H9 (cell line): ENCODE measurements around the gene FABP1. TPM values are rescaled to one million over a fixed set of nuclear protein-coding genes. Genes with fewer than 3 reads are reported as not detected.

Source experiments
- DNase-seq: peaks from one replicate; pipeline ENCODE4 v3.0.0-alpha.2; 2017
- H2AFZ ChIP-seq: one replicate; pipeline ENCODE4 v1.6.1; 2013; ENCODE audit warnings: mild to moderate bottlenecking, low read length, control low read depth, moderate library complexity
- H2AK5ac ChIP-seq: 2 replicates; pipeline ENCODE4 v1.6.1; 2013; ENCODE audit warnings: low read length, control low read depth, mixed read lengths; ENCODE audit not compliant: insufficient read length
- H2BK120ac ChIP-seq: one replicate; pipeline ENCODE4 v1.6.1; 2013; ENCODE audit warnings: low read depth, mild to moderate bottlenecking, low read length, control low read depth, inconsistent platforms; ENCODE audit not compliant: poor library complexity, severe bottlenecking
- H2BK12ac ChIP-seq: 2 replicates; pipeline ENCODE4 v1.6.1; 2013; ENCODE audit warnings: low read length, control low read depth, mixed read lengths, low read depth; ENCODE audit not compliant: insufficient read length
- H2BK15ac ChIP-seq: 2 replicates; pipeline ENCODE4 v1.6.1; 2013; ENCODE audit warnings: low read depth, low read length, control low read depth
- H2BK20ac ChIP-seq: one replicate; pipeline ENCODE4 v1.6.1; 2013; ENCODE audit warnings: low read depth, mild to moderate bottlenecking, low read length, control low read depth, inconsistent platforms; ENCODE audit not compliant: poor library complexity, severe bottlenecking
- H2BK5ac ChIP-seq: 2 replicates; pipeline ENCODE4 v1.6.1; 2013; ENCODE audit warnings: low read length, control low read depth, mixed read lengths; ENCODE audit not compliant: insufficient read length
- H3K14ac ChIP-seq: 2 replicates; pipeline ENCODE4 v1.6.1; 2013; ENCODE audit warnings: low read length, control low read depth; ENCODE audit not compliant: insufficient read depth
- H3K18ac ChIP-seq: 2 replicates; pipeline ENCODE4 v1.6.1; 2013; ENCODE audit warnings: low read depth, mild to moderate bottlenecking, mixed read lengths, low read length, control low read depth; ENCODE audit not compliant: insufficient read length
- H3K23ac ChIP-seq: 2 replicates; pipeline ENCODE4 v1.6.1; 2013; ENCODE audit warnings: low read length, control low read depth, mixed read lengths, low read depth; ENCODE audit not compliant: insufficient read length
- H3K23me2 ChIP-seq: 2 replicates; pipeline ENCODE4 v1.6.1; 2013; ENCODE audit warnings: low read depth, mild to moderate bottlenecking, mixed read lengths, low read length, control low read depth; ENCODE audit not compliant: insufficient read length, poor library complexity, severe bottlenecking
- H3K27ac ChIP-seq: 2 replicates; pipeline ENCODE4 v1.5.1; 2013; ENCODE audit warnings: low read length, control low read depth, mixed read lengths, low read depth; ENCODE audit not compliant: insufficient read length
- H3K27me3 ChIP-seq: 2 replicates; pipeline ENCODE4 v1.6.1; 2013; ENCODE audit warnings: low read length, control low read depth, inconsistent platforms; ENCODE audit not compliant: insufficient read depth
- H3K4ac ChIP-seq: 2 replicates; pipeline ENCODE4 v1.6.1; 2013; ENCODE audit warnings: low read depth, mild to moderate bottlenecking, control low read depth, inconsistent platforms, low read length, moderate library complexity
- H3K4me1 ChIP-seq: 2 replicates; pipeline ENCODE4 v1.6.1; 2013; ENCODE audit warnings: low read length, control low read depth, inconsistent platforms; ENCODE audit not compliant: insufficient read depth
- H3K4me2 ChIP-seq: 2 replicates; pipeline ENCODE4 v1.6.1; 2013; ENCODE audit warnings: low read length, control low read depth, mixed read lengths; ENCODE audit not compliant: insufficient read length, insufficient read depth
- H3K56ac ChIP-seq: 2 replicates; pipeline ENCODE4 v1.6.1; 2013; ENCODE audit warnings: low read depth, mild to moderate bottlenecking, mixed read lengths, low read length, control low read depth; ENCODE audit not compliant: insufficient read length
- H3K79me1 ChIP-seq: 2 replicates; pipeline ENCODE4 v1.6.1; 2013; ENCODE audit warnings: low read depth, mild to moderate bottlenecking, moderate library complexity, low read length, control low read depth, inconsistent platforms; ENCODE audit not compliant: insufficient read depth, poor library complexity, severe bottlenecking
- H3K79me2 ChIP-seq: 2 replicates; pipeline ENCODE4 v1.6.1; 2013; ENCODE audit warnings: low read length, control low read depth, inconsistent platforms; ENCODE audit not compliant: insufficient read depth
- H3K9ac ChIP-seq: 2 replicates; pipeline ENCODE4 v1.6.1; 2013; ENCODE audit warnings: low read length, control low read depth, mixed read lengths; ENCODE audit not compliant: insufficient read length; ENCODE audit errors: extremely low read depth
- H3K9me3 ChIP-seq: one replicate; pipeline ENCODE4 v1.6.1; 2013; ENCODE audit warnings: low read depth, low read length, inconsistent platforms; ENCODE audit not compliant: control insufficient read depth
- H3T11ph ChIP-seq: one replicate; pipeline ENCODE4 v1.6.1; 2013; ENCODE audit warnings: mild to moderate bottlenecking, low read length, control low read depth, inconsistent platforms
- H4K20me1 ChIP-seq: one replicate; pipeline ENCODE4 v1.6.1; 2013; ENCODE audit not compliant: control insufficient read depth, insufficient read length, insufficient read depth
- H4K5ac ChIP-seq: 2 replicates; pipeline ENCODE4 v1.6.1; 2013; ENCODE audit warnings: low read depth, mild to moderate bottlenecking, mixed read lengths, low read length, control low read depth; ENCODE audit not compliant: insufficient read length
- H4K8ac ChIP-seq: replicated peaks from 2 replicates; pipeline ENCODE4 v1.6.1; 2013; ENCODE audit warnings: low read length, control low read depth, mixed read lengths, low read depth; ENCODE audit not compliant: insufficient read length
- H4K91ac ChIP-seq: 2 replicates; pipeline ENCODE4 v1.6.1; 2013; ENCODE audit warnings: low read depth, mild to moderate bottlenecking, moderate library complexity, mixed read lengths, low read length, control low read depth; ENCODE audit not compliant: insufficient read length
- H3K27ac Mint-ChIP-seq, 3 experiments: 2 replicates in 2 of 3; 3 replicates in 1 of 3; pipeline ENCODE4 v1.8.0; 2020 to 2021; ENCODE audit warnings: mixed read lengths in 3 of 3, mild to moderate bottlenecking in 1 of 3, moderate library complexity in 1 of 3
- H3K27me3 Mint-ChIP-seq: 2 replicates; pipeline ENCODE4 v1.8.0; 2021; ENCODE audit warnings: low read depth, mild to moderate bottlenecking, moderate library complexity, mixed read lengths
- H3K36me3 Mint-ChIP-seq, 3 experiments: 2 replicates in 2 of 3; 3 replicates in 1 of 3; pipeline ENCODE4 v1.8.0; 2020 to 2021; ENCODE audit warnings: low read depth in 3 of 3, mixed read lengths in 3 of 3; ENCODE audit not compliant: insufficient read depth in 1 of 3
- H3K4me1 Mint-ChIP-seq, 2 experiments: 2 replicates each; pipeline ENCODE4 v1.8.0; 2020; ENCODE audit warnings: mixed read lengths in 2 of 2
- H3K4me3 Mint-ChIP-seq, 2 experiments: 2 replicates in 1 of 2; 3 replicates in 1 of 2; pipeline ENCODE4 v1.8.0; 2020 to 2021; ENCODE audit warnings: mild to moderate bottlenecking in 2 of 2, mixed read lengths in 2 of 2, moderate library complexity in 1 of 2
- H3K9me3 Mint-ChIP-seq, 2 experiments: 2 replicates in 1 of 2; 3 replicates in 1 of 2; pipeline ENCODE4 v1.8.0; 2020; ENCODE audit warnings: mild to moderate bottlenecking in 2 of 2, mixed read lengths in 2 of 2, moderate library complexity in 1 of 2
- WGBS: extraction: QIAGEN DNeasy Blood & Tissue Kit; methylation state at CpG from one replicate; pipeline ENCODE4 v1.1.7; 2013; ENCODE audit warnings: missing lambda C conversion rate, low lambda C conversion rate, mixed read lengths; ENCODE audit not compliant: insufficient read length; ENCODE audit errors: extremely low coverage; 5-methylcytosine and 5-hydroxymethylcytosine counted together
- total RNA-seq: library from RNA; stranded (reverse); gene quantifications from 2 replicates; pipeline ENCODE4 v1.2.1, GENCODE V29; 2021
- TF ChIP-seq, protein P1 (sequence below): fragments of 200-600 bp; sonication (generic); conservative IDR thresholded peaks from 3 replicates; pipeline ENCODE4 v1.8.0; 2021; ENCODE audit warnings: antibody characterized with exemption, mild to moderate bottlenecking

The FABP1 gene
- total RNA-seq, 1 experiment from 2014 or later = not detected

DNA sequence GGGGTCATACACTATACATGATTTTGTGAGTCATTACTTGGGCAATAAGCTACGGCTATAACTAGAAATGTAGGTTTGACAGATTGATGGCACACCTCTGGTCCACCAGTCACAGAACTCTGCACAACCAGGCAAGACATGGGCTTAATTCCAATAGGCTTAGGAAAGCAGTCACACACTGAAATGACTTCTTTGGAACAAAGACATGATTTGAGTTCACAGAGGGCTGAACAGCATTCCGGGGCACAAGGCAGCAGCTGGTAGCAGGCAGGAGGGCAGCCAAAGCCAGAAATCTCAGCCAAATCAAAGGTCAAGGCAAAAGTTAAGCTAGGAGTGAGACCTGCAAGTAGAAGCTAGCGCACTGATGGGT is 27.4 kb downstream of the FABP1 start:
- no peaks in the 10 kb centered on the region; the same call in 1 of the 2 replicates for H3K27me3 Mint-ChIP-seq
- Histone ChIP-seq H4K8ac (no peak overlapping the region), H2AK5ac (peak overlapping the region; percentile 30), H3K9me3 (no peaks in the 10 kb centered on the region), H3K18ac (no peak overlapping the region), H3K9ac (no peak overlapping the region), H3K27me3 (no peaks in the 10 kb centered on the region), H3K56ac (no peak overlapping the region), H2BK5ac (no peak overlapping the region), H3K79me1 (no peaks in the 10 kb centered on the region), H2AFZ (no peak overlapping the region), H3K79me2 (no peaks in the 10 kb centered on the region), H3T11ph (no peak overlapping the region), H2BK15ac (no peak overlapping the region; the same call in 1 of the 2 replicates), H2BK120ac (no peak overlapping the region), H4K20me1 (no peaks in the 10 kb centered on the region), H4K5ac (no peak overlapping the region), H3K23ac (no peak overlapping the region), H3K23me2 (no peaks in the 10 kb centered on the region), H3K27ac (no peak overlapping the region), H3K4ac (no peak overlapping the region), H2BK20ac (no peak overlapping the region), H3K14ac (no peak overlapping the region), H4K91ac (no peak overlapping the region), H2BK12ac (no peak overlapping the region), H3K4me1 (no peaks in the 10 kb centered on the region; the same call in 1 of the 2 replicates), H3K4me2 (no peak overlapping the region)
- no peak overlapping the region; a peak in 1 of 7 replicates for H3K27ac Mint-ChIP-seq
- no peak for DNase-seq
- H3K4me3 Mint-ChIP-seq = no peak overlapping the region
- H3K9me3 Mint-ChIP-seq = no peaks in the 10 kb centered on the region
- H3K36me3 Mint-ChIP-seq = no peaks in the 10 kb centered on the region
- TF ChIP-seq, protein P1, sequence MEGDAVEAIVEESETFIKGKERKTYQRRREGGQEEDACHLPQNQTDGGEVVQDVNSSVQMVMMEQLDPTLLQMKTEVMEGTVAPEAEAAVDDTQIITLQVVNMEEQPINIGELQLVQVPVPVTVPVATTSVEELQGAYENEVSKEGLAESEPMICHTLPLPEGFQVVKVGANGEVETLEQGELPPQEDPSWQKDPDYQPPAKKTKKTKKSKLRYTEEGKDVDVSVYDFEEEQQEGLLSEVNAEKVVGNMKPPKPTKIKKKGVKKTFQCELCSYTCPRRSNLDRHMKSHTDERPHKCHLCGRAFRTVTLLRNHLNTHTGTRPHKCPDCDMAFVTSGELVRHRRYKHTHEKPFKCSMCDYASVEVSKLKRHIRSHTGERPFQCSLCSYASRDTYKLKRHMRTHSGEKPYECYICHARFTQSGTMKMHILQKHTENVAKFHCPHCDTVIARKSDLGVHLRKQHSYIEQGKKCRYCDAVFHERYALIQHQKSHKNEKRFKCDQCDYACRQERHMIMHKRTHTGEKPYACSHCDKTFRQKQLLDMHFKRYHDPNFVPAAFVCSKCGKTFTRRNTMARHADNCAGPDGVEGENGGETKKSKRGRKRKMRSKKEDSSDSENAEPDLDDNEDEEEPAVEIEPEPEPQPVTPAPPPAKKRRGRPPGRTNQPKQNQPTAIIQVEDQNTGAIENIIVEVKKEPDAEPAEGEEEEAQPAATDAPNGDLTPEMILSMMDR = no peak
- H3K4me1 Mint-ChIP-seq = peaks cover 23 to 34% of the 10 kb centered on the region in 2 experiments
- WGBS = no CpG with 5 or more reads among the region's 3 CpGs
